WTC11 (cell line): ENCODE results near the gene FUT8. TPM values are rescaled to one million over a fixed set of nuclear protein-coding genes. Genes with fewer than 3 reads are reported as not detected.

ENCODE experiments used
- ATAC-seq: fragments of 200-7000 bp; cut with Tn5 transposase; 2 replicates; pipeline ENCODE4 v1.10.0; 2021; ENCODE audit warnings: mild to moderate bottlenecking, moderate library complexity
- CTCF ChIA-PET: fragments of 300-600 bp; sonication (Branson Sonifier 250); formaldehyde crosslinking; loops from one replicate; lab custom pipeline; 2021; ENCODE audit warnings: antibody characterized with exemption; lab: Charles Lee
- POLR2A ChIA-PET: fragments of 350-600 bp; sonication (Branson Sonifier 250); formaldehyde crosslinking; loops from one replicate; lab custom pipeline; 2021; ENCODE audit warnings: antibody characterized with exemption; lab: Charles Lee
- DNase-seq: peaks from one replicate; pipeline ENCODE4 v3.0.0; 2021; ENCODE audit warnings: low spot score
- H3K27ac Mint-ChIP-seq: 2 replicates; pipeline ENCODE4 v1.8.0; 2021; ENCODE audit warnings: mixed read lengths
- H3K27me3 Mint-ChIP-seq: 2 replicates; pipeline ENCODE4 v1.8.0; 2021; ENCODE audit warnings: low read depth, mild to moderate bottlenecking, moderate library complexity, mixed read lengths
- H3K36me3 Mint-ChIP-seq: 2 replicates; pipeline ENCODE4 v1.8.0; 2021; ENCODE audit warnings: mixed read lengths
- H3K4me1 Mint-ChIP-seq: 2 replicates; pipeline ENCODE4 v1.8.0; 2022; ENCODE audit warnings: mixed read lengths
- H3K4me3 Mint-ChIP-seq: 2 replicates; pipeline ENCODE4 v1.8.0; 2021; ENCODE audit warnings: mild to moderate bottlenecking, moderate library complexity, mixed read lengths
- H3K9me3 Mint-ChIP-seq: 2 replicates; pipeline ENCODE4 v1.8.0; 2021; ENCODE audit warnings: mixed read lengths
- ATF2 ChIP-seq: sonication (generic); formaldehyde crosslinking; IDR thresholded peaks from 2 replicates; pipeline ENCODE4 v1.8.1; 2022; ENCODE audit warnings: low read depth, missing genetic modification reagents, borderline replicate concordance
- ATF3 ChIP-seq: sonication (generic); formaldehyde crosslinking; conservative IDR thresholded peaks from 2 replicates; pipeline ENCODE4 v1.8.1; 2022; ENCODE audit warnings: mild to moderate bottlenecking, missing genetic modification reagents
- E2F1 ChIP-seq: sonication (generic); formaldehyde crosslinking; IDR thresholded peaks from 2 replicates; pipeline ENCODE4 v1.8.0; 2022; ENCODE audit warnings: mild to moderate bottlenecking, missing genetic modification reagents
- E2F4 ChIP-seq: sonication (generic); formaldehyde crosslinking; IDR thresholded peaks from 2 replicates; pipeline ENCODE4 v1.8.1; 2022; ENCODE audit warnings: low read depth, mild to moderate bottlenecking, moderate library complexity, missing genetic modification reagents, borderline replicate concordance
- ETV6 ChIP-seq: sonication (generic); formaldehyde crosslinking; IDR thresholded peaks from 2 replicates; pipeline ENCODE4 v1.8.1; 2022; ENCODE audit warnings: mild to moderate bottlenecking, missing genetic modification reagents
- FOXP4 ChIP-seq: sonication (generic); formaldehyde crosslinking; IDR thresholded peaks from 2 replicates; pipeline ENCODE4 v1.8.0; 2022; ENCODE audit warnings: mild to moderate bottlenecking, missing genetic modification reagents
- IRF1 ChIP-seq: sonication (generic); formaldehyde crosslinking; IDR thresholded peaks from 2 replicates; pipeline ENCODE4 v1.8.0; 2023; ENCODE audit warnings: missing genetic modification reagents
- IRF2 ChIP-seq: sonication (generic); formaldehyde crosslinking; IDR thresholded peaks from 2 replicates; pipeline ENCODE4 v1.8.0; 2022; ENCODE audit warnings: low read depth, missing genetic modification reagents, borderline replicate concordance
- JAZF1 ChIP-seq: fragments of 250-450 bp; sonication (Bioruptor Pico); IDR thresholded peaks from 2 replicates; pipeline ENCODE4 v1.9.0; 2021; ENCODE audit warnings: moderate library complexity, mild to moderate bottlenecking, inconsistent platforms
- PRRX2 ChIP-seq: fragments of 250-450 bp; sonication (Bioruptor Pico); IDR thresholded peaks from 2 replicates; pipeline ENCODE4 v1.8.0; 2021; ENCODE audit warnings: mild to moderate bottlenecking
- SMAD3 ChIP-seq: sonication (generic); formaldehyde crosslinking; IDR thresholded peaks from 2 replicates; pipeline ENCODE4 v1.8.0; 2022; ENCODE audit warnings: missing genetic modification reagents, mild to moderate bottlenecking, borderline replicate concordance
- SMAD4 ChIP-seq: sonication (generic); formaldehyde crosslinking; IDR thresholded peaks from 2 replicates; pipeline ENCODE4 v1.8.0; 2022; ENCODE audit warnings: mild to moderate bottlenecking, missing genetic modification reagents
- SOX15 ChIP-seq: fragments of 250-450 bp; sonication (Bioruptor Pico); IDR thresholded peaks from 2 replicates; pipeline ENCODE4 v1.9.0; 2021; ENCODE audit warnings: mild to moderate bottlenecking
- ZNF263 ChIP-seq: sonication (generic); formaldehyde crosslinking; IDR thresholded peaks from 2 replicates; pipeline ENCODE4 v1.8.1; 2022; ENCODE audit warnings: low read depth, mild to moderate bottlenecking, moderate library complexity, missing genetic modification reagents
- ZNF423 ChIP-seq: fragments of 250-450 bp; sonication (Bioruptor Pico); IDR thresholded peaks from 2 replicates; pipeline ENCODE4 v2.1.2; 2022; ENCODE audit warnings: mild to moderate bottlenecking, moderate library complexity
- total RNA-seq: library from RNA; stranded (reverse); gene quantifications from 3 replicates; pipeline ENCODE4 v1.2.3, GENCODE V29; 2021

Gene FUT8
- total RNA-seq, 1 experiment from 2014 or later = 37.9 TPM

- no peak for TF ChIP-seq IRF2 (CRISPR knock-in tag)
- no peak for TF ChIP-seq IRF1 (CRISPR knock-in tag)
- TF ChIP-seq PRRX2 (CRISPR knock-in tag) = no peak
- TF ChIP-seq ZNF263 (CRISPR knock-in tag) = no peak
- no peak for TF ChIP-seq ATF3 (CRISPR knock-in tag)
- TF ChIP-seq ATF2 = no peak
- TF ChIP-seq JAZF1 (CRISPR knock-in tag) = no peak
Observed at GRCh38 chr14:65780566-65780965, 368.0 kb downstream of the FUT8 start (continued).

- ATAC-seq = no peak
Observed at GRCh38 chr14:65783101-65783500, 370.6 kb downstream of the FUT8 start.

More at GRCh38 chr14:65783101-65783500, 370.6 kb downstream of the FUT8 start:
- no peak for DNase-seq
- H3K27me3 Mint-ChIP-seq = no peaks in the 10 kb centered on the region
- H3K9me3 Mint-ChIP-seq = peaks cover 4% of the 10 kb centered on the region; the same call in 1 of the 2 replicates
- H3K27ac Mint-ChIP-seq = no peak overlapping the region
- POLR2A ChIA-PET = no interaction called here
- no peaks in the 10 kb centered on the region for H3K36me3 Mint-ChIP-seq
- H3K4me1 Mint-ChIP-seq = peaks cover 18% of the 10 kb centered on the region
- no peak overlapping the region for H3K4me3 Mint-ChIP-seq
- no peak for TF ChIP-seq IRF1 (CRISPR knock-in tag)
- TF ChIP-seq SOX15 (CRISPR knock-in tag) = no peak
- TF ChIP-seq ZNF423 (CRISPR knock-in tag) = no peak
- no peak for TF ChIP-seq SMAD4
- no peak for TF ChIP-seq FOXP4 (CRISPR knock-in tag)
- TF ChIP-seq SMAD3 (CRISPR knock-in tag) = no peak
- no peak for TF ChIP-seq JAZF1 (CRISPR knock-in tag)
- no peak for TF ChIP-seq E2F4 (CRISPR knock-in tag)
- no peak for TF ChIP-seq ETV6
- no peak for TF ChIP-seq E2F1 (CRISPR knock-in tag)
- CTCF ChIA-PET = interaction anchor here (1.0 kb wide), 1 partner anchor 42 kb away, joined by 3 read pairs; no protein-coding TSS in a partner anchor
